GM23248 (cell line): ENCODE measurements around the gene RFX8. TPM values are rescaled to one million over a fixed set of nuclear protein-coding genes. Genes with fewer than 3 reads are reported as not detected.

ENCODE experiments used
- DNase-seq: peaks from one replicate; pipeline ENCODE4 v3.0.0-alpha.2; 2015
- H2AFZ ChIP-seq: fragments of 200-600 bp; sonication (generic); 2 replicates; pipeline ENCODE4 v1.6.1; 2016; ENCODE audit warnings: antibody characterized with exemption
- H3F3A ChIP-seq: fragments of 200-600 bp; sonication (generic); 2 replicates; pipeline ENCODE4 v1.6.1; 2016; ENCODE audit warnings: mild to moderate bottlenecking, antibody characterized with exemption, mixed run types; ENCODE audit not compliant: insufficient read depth
- H3K27ac ChIP-seq: fragments of 200-600 bp; sonication (generic); 2 replicates; pipeline ENCODE4 v1.5.1; 2016; ENCODE audit warnings: mild to moderate bottlenecking
- H3K27me3 ChIP-seq: fragments of 200-600 bp; sonication (generic); replicated peaks from 2 replicates; pipeline ENCODE4 v1.6.1; 2016; ENCODE audit warnings: mild to moderate bottlenecking; ENCODE audit not compliant: insufficient read depth
- H3K36me3 ChIP-seq: fragments of 200-600 bp; sonication (generic); 2 replicates; pipeline ENCODE4 v1.6.1; 2016; ENCODE audit warnings: low read depth, mild to moderate bottlenecking
- H3K4me1 ChIP-seq: fragments of 200-600 bp; sonication (generic); 2 replicates; pipeline ENCODE4 v1.6.1; 2016; ENCODE audit warnings: mild to moderate bottlenecking; ENCODE audit not compliant: insufficient read depth
- H3K4me2 ChIP-seq: fragments of 200-600 bp; sonication (generic); one replicate; pipeline ENCODE4 v1.6.1; 2016; ENCODE audit warnings: mild to moderate bottlenecking; ENCODE audit not compliant: unreplicated experiment
- H3K4me3 ChIP-seq: fragments of 200-600 bp; sonication (generic); 2 replicates; pipeline ENCODE4 v1.5.1; 2016; ENCODE audit warnings: mild to moderate bottlenecking
- H3K79me2 ChIP-seq: fragments of 200-600 bp; sonication (generic); 2 replicates; pipeline ENCODE4 v1.6.1; 2016; ENCODE audit warnings: mild to moderate bottlenecking; ENCODE audit not compliant: insufficient read depth
- H3K9ac ChIP-seq: fragments of 200-600 bp; sonication (generic); 2 replicates; pipeline ENCODE4 v1.6.1; 2016; ENCODE audit warnings: mild to moderate bottlenecking
- H3K9me2 ChIP-seq: fragments of 200-600 bp; sonication (generic); 2 replicates; pipeline ENCODE4 v1.6.1; 2016; ENCODE audit warnings: mixed run types, mild to moderate bottlenecking, moderate library complexity; ENCODE audit not compliant: insufficient read depth
- H3K9me3 ChIP-seq: fragments of 200-600 bp; sonication (generic); one replicate; pipeline ENCODE4 v1.6.1; 2017; ENCODE audit warnings: low read depth
- H4K20me1 ChIP-seq: fragments of 200-600 bp; sonication (generic); 2 replicates; pipeline ENCODE4 v1.6.0; 2016; ENCODE audit not compliant: insufficient read depth
- EZH2 ChIP-seq: fragments of 200-600 bp; sonication (generic); IDR thresholded peaks from 2 replicates; pipeline ENCODE4 v1.6.1; 2018; ENCODE audit warnings: antibody characterized with exemption, mild to moderate bottlenecking; ENCODE audit not compliant: insufficient read depth, poor library complexity, severe bottlenecking
- EZH2phosphoT487 ChIP-seq: fragments of 200-600 bp; sonication (generic); IDR thresholded peaks from 2 replicates; pipeline ENCODE4 v1.6.1; 2018; ENCODE audit warnings: antibody characterized with exemption, moderate library complexity, mild to moderate bottlenecking, low read depth; ENCODE audit not compliant: insufficient read depth
- WGBS, 2 experiments: methylation state at CpG; one replicate each; pipeline ENCODE4 v1.1.6; 2015 to 2017; ENCODE audit warnings: low lambda C conversion rate in 2 of 2, low coverage in 1 of 2; ENCODE audit errors: missing lambda C conversion rate in 2 of 2; 5-methylcytosine and 5-hydroxymethylcytosine counted together
- in situ Hi-C: fragments of 300-500 bp; cut with MboI; formaldehyde crosslinking; loops from 2 replicates; pipeline ENCODE4 v1.15.0; 2020
- polyA plus RNA-seq: library from polyadenylated mRNA; unstranded; fragments of >200 nt; fragmentation: Nextera tagmentation; extraction: Ambion mirVana; gene quantifications from 2 replicates; pipeline ENCODE4 v1.2.1, GENCODE V29; 2016
- total RNA-seq: library from RNA; depleted of rRNA; stranded (reverse); fragments of >200 nt; shearing (Covaris generic); gene quantifications from 2 replicates; pipeline ENCODE4 v1.2.3, GENCODE V29; 2014; rRNA removed

The RFX8 gene
- total RNA-seq (5.1 and 6.4 TPM in 2 replicates), polyA plus RNA-seq (4.4 and 5.9 TPM in 2 replicates)

GRCh38 chr2:101474731-101475384, at the start of gene RFX8:
Gene RFX8 (minus strand): TSS chr2:101475112. CDS start chr2:101466848, 8,264 bp downstream.
- Histone ChIP-seq H3K9me2 (no peaks in the 10 kb centered on the region), H4K20me1 (no peaks in the 10 kb centered on the region), H3K4me3 (peak within 1 kb of the TSS; percentile 79), H3K9ac (peak within 1 kb of the TSS; percentile 89), H3K79me2 (peaks cover 44% of the 10 kb centered on the region), H3K27ac (peak within 1 kb of the TSS; percentile 97), H3F3A (peaks cover 33% of the 10 kb centered on the region), H3K4me1 (peaks cover 48% of the 10 kb centered on the region), H2AFZ (peak within 1 kb of the TSS; percentile 61), H3K36me3 (no peaks in the 10 kb centered on the region), H3K9me3 (no peaks in the 10 kb centered on the region), H3K27me3 (no peaks in the 10 kb centered on the region), H3K4me2 (peak within 1 kb of the TSS; percentile 81)
- TF ChIP-seq EZH2phosphoT487 (0 out of 2 replicates have a peak, but pooled peaks have one; percentile 59), EZH2 (no peak)
- DNase-seq = peak; percentile 97
- 0 to 1% methylated on average over 14 to 20 of the region's 20 CpGs for WGBS, 2 experiments
- in situ Hi-C loops = no loop called here

GRCh38 chr2:101521487-101521886, 46.6 kb upstream of the RFX8 start:
- DNase-seq = no peak
- Histone ChIP-seq H3K4me3 (no peak overlapping the region), H3K79me2 (peaks cover 5% of the 10 kb centered on the region; the same call in 1 of the 2 replicates), H2AFZ (no peak overlapping the region), H3K9ac (no peak overlapping the region), H4K20me1 (no peaks in the 10 kb centered on the region), H3K9me3 (no peaks in the 10 kb centered on the region), H3K36me3 (no peaks in the 10 kb centered on the region), H3F3A (peaks cover 32% of the 10 kb centered on the region), H3K27ac (no peak overlapping the region), H3K4me1 (peaks cover 41% of the 10 kb centered on the region), H3K9me2 (no peaks in the 10 kb centered on the region), H3K27me3 (no peaks in the 10 kb centered on the region), H3K4me2 (no peak overlapping the region)
- in situ Hi-C loops = loop anchor here (25.0 kb wide), 1 partner anchor 316 kb away; no protein-coding TSS in a partner anchor
- TF ChIP-seq EZH2 (no peak), EZH2phosphoT487 (no peak)
- 96% methylated on average over 8 of the region's 8 CpGs for WGBS, 2 experiments

- H3K4me1 ChIP-seq = peaks cover 53% of the 10 kb centered on the region
- peaks cover 44% of the 10 kb centered on the region for H3F3A ChIP-seq
- H3K9me3 ChIP-seq = no peaks in the 10 kb centered on the region
- DNase-seq = peak; percentile 66
- 6 to 7% methylated on average over 3 of the region's 3 CpGs for WGBS, 2 experiments
- H3K27ac ChIP-seq = peak overlapping the region; percentile 51
- H4K20me1 ChIP-seq = no peaks in the 10 kb centered on the region
- in situ Hi-C loops = loop anchor here (25.0 kb wide), 1 partner anchor 317 kb away; no protein-coding TSS in a partner anchor
- H3K36me3 ChIP-seq = no peaks in the 10 kb centered on the region
- H2AFZ ChIP-seq = peak overlapping the region; percentile 77
- H3K79me2 ChIP-seq = peaks cover 5% of the 10 kb centered on the region; the same call in 1 of the 2 replicates
- H3K27me3 ChIP-seq = no peaks in the 10 kb centered on the region
- H3K4me3 ChIP-seq = no peak overlapping the region
- H3K4me2 ChIP-seq = peak overlapping the region; percentile 7
- peak overlapping the region; percentile 31 for H3K9ac ChIP-seq
- no peaks in the 10 kb centered on the region for H3K9me2 ChIP-seq
- TF ChIP-seq EZH2phosphoT487 (no peak), EZH2 (no peak)
Observed at GRCh38 chr2:101520246-101520645, 45.3 kb upstream of the RFX8 start.

- Histone ChIP-seq H3K27ac (peak overlapping the region; percentile 95), H3F3A (peaks cover 49% of the 10 kb centered on the region), H3K4me2 (peak overlapping the region; percentile 87), H3K9me3 (no peaks in the 10 kb centered on the region), H4K20me1 (no peaks in the 10 kb centered on the region), H3K79me2 (peaks cover 5% of the 10 kb centered on the region; the same call in 1 of the 2 replicates), H2AFZ (no peak overlapping the region), H3K4me3 (peak overlapping the region; percentile 47), H3K9me2 (no peaks in the 10 kb centered on the region), H3K9ac (peak overlapping the region; percentile 72), H3K36me3 (no peaks in the 10 kb centered on the region), H3K4me1 (peaks cover 62% of the 10 kb centered on the region), H3K27me3 (no peaks in the 10 kb centered on the region)
- peak; percentile 78 for DNase-seq
- WGBS, 2 experiments = 27 to 31% methylated on average over 16 of the region's 16 CpGs
- TF ChIP-seq EZH2phosphoT487 (no peak), EZH2 (no peak)
- in situ Hi-C loops = loop anchor here (25.0 kb wide), 1 partner anchor 318 kb away; no protein-coding TSS in a partner anchor
Observed at GRCh38 chr2:101518578-101519492, 43.9 kb upstream of the RFX8 start.
